SK-N-DZ (cell line): ENCODE measurements around the gene TMEM127.
A peak's percentile ranks its signal among the peaks of the same experiment; 100 is the strongest.
"Not testable (repeated sequence)": the region's sequence is repeated elsewhere in the genome, so short reads cannot be mapped to it uniquely, and the experiment has no call there.

Experiments
- DNase-seq: peaks from one replicate; pipeline ENCODE4 v3.0.0-alpha.2; 2015; ENCODE audit warnings: low spot score

The TMEM127 gene

DNA sequence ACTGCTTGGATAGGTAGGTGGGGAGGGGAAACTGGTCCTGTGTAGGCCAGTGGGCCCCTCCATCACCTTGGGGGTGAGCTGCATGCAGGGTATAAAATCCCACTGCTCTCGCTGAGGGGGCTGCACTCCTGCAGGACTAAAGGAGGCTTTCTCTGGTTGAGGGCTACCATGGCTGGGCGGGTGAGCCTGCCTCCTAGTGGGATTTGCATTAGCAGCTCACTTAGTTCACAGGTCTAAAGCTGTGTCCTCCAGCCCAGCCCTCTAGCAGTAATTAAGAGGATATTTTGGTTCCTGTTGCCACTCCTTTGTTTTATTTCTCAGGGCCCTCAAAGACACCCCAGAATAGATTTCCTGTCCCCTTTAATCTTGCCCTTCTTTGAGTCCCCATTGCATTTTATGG, 24.6 kb downstream of the TMEM127 start:
- DNase-seq = no peak

DNA sequence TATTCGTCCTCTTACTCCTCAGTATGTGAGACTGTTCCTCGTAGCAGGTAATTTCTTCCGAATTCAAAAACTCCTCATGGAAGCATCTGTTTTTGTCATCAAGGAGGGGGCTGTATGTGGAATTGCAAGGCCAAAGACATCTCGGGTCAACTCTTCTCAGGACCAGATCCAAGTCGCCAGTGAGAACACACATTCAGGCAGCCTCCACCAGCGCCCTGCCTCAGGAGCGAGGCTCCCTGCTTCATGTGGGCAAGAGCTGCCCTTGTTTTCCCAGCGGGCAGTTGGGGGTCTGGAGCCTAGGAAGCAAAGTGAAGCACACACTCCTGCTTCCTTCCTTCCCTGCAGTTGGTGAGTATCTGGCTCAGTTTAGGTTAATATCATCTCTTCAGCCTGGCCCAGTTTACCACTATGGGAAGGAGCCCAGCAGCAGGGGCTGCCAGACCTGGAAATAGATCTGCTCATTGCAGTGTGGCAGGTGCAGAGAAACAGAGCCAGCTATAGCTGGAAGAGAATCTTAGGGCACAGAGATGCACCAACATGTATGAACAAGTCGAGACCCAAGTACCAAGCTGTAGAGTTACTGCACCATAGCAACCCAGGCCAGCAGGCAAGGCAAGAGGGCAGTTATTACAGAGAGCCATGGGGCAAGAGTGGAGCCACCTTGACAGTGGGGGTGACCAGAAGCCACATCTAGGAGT, 25.3 kb downstream of the TMEM127 start:
- DNase-seq = no peak

DNA sequence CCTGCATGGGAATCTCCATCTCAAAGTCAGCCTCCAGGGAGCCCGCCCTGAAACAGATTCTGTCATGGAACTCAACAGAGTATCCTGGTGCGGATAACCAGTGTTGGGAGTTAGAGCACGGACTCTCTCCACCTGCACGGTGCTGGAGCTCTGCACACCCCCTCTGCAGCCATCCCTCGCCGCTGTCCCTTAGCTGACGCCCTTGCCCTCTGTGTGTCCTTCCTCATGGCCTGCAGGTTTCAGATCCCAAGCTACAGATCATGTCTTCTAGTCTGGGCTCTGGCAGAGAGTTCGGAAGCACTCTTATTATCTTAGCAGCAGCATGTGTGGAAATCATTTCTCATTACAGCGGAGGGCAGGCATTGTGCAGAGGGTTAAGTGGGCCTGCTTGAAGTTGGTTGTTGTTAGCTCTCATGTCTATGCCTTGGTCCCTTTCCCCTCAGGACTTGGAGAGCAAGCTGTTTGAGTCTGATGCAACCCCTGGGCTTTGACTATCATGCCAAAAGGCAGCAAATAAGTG, 26.0 kb downstream of the TMEM127 start:
- no peak for DNase-seq

DNA sequence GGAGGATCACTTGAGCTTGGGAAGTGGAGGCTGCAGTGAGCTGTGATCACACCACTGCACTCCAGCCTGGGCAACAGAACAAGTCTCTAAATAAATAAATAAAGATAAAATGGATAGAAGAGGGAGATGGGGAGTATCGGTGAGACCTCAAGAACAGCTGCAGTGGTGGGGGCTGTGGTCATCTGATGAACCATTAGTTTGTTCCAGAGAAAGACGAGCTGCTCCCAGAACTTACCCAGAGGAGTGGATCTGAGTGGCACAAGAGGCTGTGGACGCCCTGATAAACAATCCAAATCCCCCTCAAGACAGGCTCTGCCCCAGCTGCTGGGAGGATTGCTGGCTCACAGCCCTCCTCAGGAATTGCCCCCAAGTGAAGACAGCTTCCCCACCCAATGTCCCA, 26.7 kb downstream of the TMEM127 start:
- no peak for DNase-seq

DNA sequence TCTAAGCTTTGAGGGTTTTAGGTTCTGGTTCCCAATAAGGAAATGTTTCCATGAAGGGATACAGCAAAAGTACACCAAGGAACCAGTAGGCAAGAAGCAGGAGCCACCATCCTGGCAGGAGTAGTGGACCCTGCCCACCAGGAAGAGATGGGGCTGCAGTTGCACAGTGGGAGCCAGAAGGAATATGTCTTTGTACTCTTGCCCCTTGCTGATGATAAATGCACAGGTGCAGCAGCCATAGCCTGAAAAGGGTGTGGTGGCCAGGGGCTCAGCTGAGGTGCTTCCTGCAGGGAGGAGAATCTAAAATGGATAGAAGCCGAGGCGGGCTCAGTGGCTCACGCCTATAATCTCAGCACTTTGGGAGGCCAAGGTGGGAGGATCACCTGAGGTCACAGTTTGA, 27.5 kb downstream of the TMEM127 start:
- no peak for DNase-seq

DNA sequence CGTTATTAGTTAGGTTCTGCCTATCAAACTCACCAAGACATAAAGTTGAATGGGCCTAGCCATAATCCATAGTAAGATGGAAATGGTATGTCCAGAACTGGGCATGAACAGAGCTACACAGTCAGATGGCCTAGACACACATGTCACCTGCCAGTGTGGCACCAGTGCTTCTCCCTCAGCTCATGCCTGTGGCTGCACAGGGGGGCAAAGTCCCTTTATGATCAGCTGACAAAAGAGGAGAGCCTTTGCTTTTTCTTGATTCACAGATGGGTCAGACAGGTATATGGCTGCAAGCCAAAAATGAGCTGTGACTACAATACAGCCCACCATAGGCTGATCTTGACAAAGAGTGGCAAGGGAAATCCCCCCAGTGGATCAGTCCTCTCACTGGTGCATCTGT, 28.9 kb downstream of the TMEM127 start:
- DNase-seq = no peak

DNA sequence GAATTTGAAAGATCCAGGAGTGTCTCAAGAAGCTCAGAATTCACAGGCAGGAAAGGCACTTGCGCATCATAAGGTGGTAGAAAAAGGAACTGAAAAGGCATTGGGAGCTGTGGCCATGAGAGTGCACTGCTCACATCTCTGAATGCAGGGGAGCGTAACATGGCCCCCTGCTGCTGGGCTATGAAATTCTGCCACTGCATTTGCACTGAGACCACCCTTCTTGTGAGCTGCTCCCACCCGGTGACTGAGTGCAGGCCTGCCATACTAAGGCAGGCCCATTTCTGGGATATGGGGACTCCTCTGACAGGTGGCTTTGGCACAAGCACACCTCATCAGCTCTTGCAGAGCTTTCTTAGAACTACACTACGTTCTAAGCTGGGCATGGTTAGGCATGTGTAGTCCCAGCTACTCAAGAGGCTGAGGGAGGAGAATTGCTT, 31.9 kb downstream of the TMEM127 start:
- no peak for DNase-seq

DNA sequence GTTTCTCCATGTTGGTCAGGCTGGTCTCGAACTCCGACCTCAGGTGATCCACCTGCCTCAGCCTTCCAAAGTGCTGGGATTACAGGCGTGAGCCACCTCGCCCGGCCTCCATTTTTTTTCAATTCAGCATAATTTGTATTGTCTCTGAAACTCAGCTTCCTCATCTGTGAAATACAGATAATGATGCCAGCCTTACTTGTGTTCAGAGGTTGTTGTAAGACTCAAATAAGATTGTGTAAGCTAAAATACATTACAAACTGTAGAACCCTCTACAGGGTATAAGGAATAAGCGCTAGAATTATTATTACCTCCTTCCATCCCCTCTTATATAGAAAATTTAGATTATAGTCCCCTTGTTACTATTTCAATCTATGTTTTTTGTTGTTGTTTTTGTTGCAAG, 32.4 kb downstream of the TMEM127 start:
- DNase-seq = no peak

DNA sequence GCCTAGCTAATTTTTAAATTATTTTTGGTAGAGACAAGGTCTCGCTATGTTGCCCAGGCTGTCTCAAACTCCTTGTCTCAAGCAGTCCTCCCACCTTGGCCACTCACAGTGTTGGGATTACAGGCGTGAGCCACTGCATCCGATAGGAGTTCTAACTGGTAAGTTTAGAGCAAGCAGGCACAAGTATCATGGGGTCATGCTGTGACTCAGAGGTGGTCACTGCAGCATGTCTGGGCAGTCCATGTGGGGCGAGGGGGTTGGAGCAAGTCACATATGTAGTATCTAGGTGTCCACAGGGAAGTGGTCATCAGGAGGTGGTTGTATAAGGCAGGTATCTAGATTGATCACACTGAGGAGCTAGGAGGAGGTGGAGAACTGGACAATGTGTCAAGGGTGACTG, 34.5 kb downstream of the TMEM127 start:
- DNase-seq = no peak

DNA sequence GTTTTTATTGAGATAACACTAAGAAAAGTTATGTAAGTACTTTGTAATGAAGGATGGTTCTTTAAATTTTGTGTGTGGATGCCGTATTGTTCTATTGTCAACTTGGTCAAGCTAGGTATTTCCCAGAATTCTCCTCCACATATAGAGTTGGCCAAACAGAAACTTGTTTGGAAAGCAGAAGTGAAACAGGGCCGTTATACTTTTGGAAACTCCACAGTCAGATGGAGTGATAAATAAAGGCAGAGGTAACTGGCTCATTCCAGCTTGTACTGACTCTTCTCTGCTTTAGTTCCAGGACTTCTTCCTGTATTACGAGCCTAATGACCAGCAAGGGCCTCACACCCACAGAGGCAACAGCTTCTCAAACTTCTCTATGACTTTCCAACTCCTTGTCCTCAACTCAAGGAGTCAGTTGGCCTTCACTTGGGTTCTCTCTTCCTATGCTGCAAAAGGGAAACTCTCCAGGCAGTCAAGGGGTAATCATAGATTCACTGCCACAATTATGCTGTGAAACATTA, 40.7 kb downstream of the TMEM127 start:
- no peak for DNase-seq

DNA sequence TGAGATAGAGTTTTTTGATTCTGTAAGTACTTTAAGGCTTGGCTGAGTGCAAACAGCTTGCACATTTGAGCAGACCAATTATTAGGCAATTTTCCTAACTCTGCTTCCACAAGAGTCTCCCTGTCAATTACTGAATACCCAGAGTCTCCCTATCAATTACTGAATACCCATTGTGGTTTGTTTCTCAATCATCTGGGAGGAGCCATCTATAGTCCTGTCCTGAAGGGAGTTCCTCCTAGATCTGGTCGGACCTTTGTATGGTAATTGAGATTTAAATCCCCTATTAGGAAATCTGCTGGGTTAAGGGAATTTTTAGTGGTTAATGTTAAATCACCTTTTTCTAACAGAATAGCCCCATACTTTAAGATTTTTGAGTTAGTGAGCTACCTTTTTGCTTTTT, 44.7 kb downstream of the TMEM127 start:
- DNase-seq = not testable (repeated sequence)

DNA sequence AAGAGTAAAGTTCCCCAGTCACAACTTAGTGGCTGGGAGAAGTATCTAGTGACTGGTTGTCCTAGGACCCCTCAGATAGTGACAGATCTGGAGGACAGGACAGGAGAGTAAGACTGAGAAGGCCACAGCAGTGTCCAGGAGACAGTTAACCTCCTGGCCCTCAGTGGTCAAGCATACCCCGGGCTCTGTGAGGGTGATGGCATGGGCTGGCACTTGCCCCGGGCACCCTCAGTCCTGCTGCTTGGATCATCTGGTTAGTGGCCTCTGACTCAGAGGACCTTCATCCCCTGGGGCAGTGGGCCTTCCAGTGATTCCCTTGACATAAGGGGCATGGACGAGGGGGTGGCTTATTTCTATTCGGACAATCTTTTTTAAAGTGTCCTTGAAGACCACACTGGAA, 45.8 kb downstream of the TMEM127 start:
- not testable (repeated sequence) for DNase-seq

DNA sequence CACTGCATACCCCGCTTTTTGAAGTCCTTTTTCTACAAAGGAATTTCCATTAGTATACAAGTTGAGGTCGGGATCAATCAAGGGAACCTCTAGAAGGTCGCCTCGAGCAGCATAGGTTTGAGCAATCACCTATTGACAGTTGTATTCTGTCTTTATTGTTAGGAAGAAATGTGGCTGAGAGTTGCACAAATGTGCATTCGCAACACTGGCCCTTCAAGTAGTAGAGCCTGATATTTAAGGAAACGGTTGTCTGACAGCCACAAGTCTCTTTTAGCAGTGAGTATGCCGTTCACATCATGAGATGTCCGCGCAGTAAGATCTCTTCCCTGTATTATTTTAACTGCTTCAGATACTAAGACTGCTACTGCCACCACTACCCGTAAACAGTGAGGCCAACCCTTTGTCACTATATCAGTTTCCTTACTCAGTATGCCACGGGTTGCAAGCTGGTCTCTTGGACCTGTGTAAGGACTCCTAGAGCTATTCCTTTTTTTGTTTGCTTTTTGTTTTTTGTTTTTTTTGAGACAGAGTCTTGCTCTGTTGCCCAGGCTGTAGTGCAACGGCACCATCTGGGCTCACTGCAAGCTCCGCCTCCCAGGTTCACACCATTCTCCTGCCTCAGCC, 47.2 kb downstream of the TMEM127 start:
- DNase-seq = no peak

DNA sequence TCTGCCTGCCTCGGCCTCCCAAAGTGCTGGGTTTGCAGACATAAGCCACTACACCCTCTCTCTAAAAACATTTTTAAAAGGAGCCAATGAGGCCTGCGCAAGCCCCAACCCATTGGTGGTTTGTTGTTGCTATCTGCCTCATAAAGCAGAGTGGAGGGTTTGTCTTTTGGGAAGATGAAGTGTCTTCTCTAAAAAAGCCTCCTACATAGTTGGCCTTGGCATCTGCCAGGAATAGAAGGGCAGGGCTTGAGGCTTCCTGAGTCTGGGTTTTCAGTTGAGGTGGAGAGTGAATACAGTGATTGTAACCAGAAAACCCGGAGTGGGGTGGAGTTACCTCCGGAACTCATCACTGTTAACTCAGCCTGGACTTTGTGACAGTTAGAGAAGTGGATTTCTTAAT, 51.2 kb downstream of the TMEM127 start:
- no peak for DNase-seq

DNA sequence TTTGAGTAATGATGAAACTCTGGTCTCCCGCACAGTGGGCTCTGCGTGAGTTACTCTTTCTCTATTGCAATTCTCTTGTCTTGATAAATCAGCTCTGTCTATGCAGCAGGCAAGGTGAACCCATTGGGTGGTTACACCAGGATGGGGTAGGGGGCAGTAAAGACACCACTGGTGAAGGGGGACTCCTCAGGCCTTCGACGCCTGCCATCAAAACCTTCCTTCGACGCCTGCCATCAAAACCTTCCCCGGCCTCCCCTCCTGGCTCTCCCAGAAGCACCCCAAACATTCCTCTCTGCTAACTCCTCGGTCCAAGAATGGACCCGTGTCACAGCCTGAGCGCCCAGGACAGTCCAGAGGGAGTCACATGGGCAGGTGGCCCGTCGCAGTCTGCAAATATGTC, 52.4 kb downstream of the TMEM127 start:
- no peak for DNase-seq

DNA sequence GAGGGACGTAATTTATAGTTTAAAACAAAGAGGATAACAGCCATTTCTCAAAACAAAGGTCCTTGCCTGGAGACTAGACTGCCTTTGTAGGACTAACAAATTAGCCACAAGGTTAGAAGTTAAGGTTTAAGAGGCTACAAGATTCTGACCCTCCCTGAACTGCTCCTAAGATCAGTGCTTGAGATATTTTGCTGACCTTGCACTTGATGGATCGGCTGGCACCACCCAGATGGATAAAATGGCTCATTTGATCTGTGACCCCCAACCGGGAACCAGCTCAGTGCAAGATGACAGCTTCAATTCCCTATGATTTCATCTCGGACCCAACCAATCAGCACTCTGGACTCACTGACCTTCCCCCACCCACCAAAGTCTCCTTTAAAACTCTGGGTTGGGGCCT, 53.5 kb downstream of the TMEM127 start:
- DNase-seq = no peak

DNA sequence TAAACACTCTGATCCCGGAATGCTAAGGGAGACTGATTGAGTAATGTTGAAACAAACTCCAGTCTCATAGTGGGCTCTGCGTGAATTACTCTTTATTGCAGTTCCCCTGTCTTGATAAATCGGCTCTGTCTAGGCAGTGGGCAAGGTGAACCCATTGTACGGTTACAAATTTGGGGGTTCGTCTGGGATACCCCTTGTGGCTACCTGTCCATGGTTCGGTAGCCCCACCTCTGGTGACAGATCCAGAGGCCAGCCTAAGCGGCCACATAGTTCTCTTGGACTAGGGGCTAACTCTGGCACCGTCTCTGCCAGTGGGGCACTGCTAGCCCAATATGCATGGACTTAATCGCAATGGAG, 56.1 kb downstream of the TMEM127 start:
- DNase-seq = no peak

DNA sequence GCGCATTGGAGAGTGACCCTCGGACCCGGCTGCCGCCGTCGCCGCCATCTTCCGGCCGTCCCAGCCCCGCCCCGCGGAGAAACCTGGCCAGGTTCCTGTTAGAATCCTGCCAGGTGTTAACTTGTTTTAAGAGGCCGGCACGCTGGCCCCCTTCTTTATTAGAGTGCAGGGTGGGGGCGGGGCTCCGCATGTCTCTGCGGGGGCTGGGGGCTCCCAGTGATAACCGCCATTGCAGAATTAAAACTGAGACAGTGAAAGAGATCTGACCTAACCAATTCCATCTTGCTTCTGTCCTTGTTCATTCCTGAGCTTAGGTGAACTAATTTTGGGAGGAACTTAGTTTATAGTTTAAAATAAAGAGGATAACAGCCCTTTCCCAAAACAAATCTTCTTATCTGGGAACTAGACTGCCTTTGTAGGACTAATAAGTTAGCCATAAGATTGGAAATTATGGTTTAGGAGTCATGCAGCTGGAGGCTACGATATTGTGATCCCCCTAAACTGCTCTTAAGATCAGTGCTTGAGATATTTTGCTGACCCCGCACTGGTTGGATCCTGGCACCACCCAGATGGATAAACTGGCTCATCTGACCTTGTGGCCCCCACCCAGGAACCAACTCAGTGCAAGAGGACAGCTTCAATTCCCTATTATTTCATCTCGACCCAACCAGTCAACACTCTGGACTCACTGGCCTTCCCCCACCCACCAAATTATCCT, 56.6 kb downstream of the TMEM127 start:
- no peak for DNase-seq

DNA sequence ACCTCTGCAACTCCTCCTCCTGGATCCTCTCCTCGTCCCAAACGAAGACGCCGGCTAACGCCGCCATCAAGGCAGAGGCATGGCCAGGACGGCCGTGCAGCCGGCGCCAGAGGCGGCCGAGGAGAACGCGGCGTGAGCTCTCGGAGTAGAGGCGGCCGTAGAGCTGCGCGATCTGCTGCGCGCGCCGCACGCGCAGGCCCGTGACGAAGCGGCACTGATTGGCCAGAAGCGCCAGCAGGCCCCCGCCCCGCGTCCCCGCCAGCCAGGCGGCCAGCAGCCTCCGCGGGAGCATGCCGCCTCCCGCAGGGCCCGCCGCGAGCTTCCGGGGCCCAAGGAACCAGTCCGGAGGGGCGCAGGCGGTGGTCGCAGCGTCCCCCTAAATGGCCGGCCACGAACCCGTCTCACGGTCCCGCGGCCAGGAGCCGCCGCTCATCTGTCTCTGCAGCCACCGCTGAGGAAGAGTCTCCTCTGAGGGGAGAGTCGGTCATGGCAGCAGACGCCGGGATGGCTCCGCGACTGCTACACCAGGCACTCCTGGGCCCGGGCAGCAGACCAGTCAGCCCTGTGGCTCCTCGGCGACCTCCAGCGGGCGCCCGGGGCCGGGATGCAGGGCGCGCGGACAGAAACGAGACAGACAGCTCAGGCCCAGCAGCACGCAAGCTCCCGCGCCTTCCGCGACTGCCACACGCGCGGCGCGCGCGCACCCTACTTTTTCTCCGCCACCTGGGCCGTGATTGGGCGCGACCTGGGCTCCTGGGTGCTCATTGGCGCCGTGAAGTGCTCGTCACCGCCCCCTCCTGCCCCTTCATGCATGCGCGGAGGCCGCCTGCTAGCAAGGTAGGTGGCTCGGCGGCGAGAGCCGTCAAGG, 57.4 kb downstream of the TMEM127 start, which contains the start of gene STARD7:
Gene STARD7 (minus strand): TSS at position 685 of the 868 bp plus-strand sequence. CDS start 393 bp downstream, at position 292.
- peak; percentile 98 for DNase-seq

DNA sequence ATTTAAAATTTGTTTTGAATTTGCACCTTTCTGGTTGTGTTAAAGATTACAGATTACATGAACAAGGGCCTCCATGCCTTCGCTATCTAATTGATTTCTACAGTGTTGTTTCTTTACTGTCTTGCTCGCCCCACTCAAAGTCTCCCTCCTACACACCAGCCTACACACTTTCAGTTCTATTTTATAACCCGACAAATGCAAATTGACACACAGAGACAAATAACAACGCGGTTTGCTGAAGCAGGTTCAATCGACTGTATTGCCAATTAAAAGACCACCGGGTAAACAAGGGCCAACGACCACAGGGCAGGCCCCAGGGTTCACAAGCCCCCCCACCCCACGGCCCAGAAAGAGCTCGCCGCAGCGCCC, 58.0 kb downstream of the TMEM127 start:
- no peak for DNase-seq

DNA sequence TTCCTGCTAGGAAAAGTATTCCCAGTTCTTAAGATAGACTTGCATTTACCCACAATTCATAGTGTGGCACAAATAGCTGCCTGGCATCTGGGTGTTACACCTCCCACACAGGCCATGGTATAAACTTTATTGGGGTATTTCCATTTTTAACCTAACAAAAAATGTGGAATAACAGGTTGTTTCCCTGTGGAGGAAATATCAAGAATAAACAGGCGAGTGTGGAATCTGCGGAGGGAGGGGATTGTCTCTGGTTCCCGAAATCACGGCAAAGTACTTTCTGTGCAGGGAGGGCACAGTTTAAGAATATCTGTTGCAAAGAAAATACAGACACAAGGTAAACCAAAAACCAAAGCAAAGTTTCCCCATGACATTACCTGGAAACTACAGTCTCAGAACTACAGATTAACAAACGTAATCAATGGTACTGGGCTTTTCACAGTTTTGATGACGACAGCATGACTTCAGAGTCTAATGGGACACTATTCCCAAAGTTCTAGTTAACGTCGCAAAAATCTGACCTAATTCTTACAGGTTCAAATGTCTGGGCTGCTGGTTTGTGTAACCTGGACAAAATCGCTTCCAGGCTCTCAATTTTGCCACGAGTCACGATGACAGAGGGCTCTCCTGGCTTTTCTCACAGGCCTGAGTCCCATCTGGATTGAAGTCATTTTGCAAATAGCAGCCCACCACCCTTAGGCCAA, 58.6 kb downstream of the TMEM127 start:
- no peak for DNase-seq
